ENCODE results near the gene KIF27.
"Not testable (repeated sequence)": the region's sequence is repeated elsewhere in the genome, so short reads cannot be mapped to it uniquely, and the experiment has no call there.

The KIF27 gene

GRCh38 chr9:83930881-83931280 lies 9.6 kb upstream of the KIF27 start:
- DNase-seq = no peak

- DNase-seq = no peak
Measured at GRCh38 chr9:83927591-83927990, 6.4 kb upstream of the KIF27 start.

GRCh38 chr9:83920469-83920926 lies 734 bp downstream of the KIF27 start:
- peak in 1 of 2 donors; percentile 74 for DNase-seq

GRCh38 chr9:83919111-83919510 lies 2.1 kb downstream of the KIF27 start:
- no peak for DNase-seq

- DNase-seq = peak; percentile 15 to 65
Measured at GRCh38 chr9:83912194-83912593, 9.0 kb downstream of the KIF27 start.

GRCh38 chr9:83906144-83906543 lies 15.1 kb downstream of the KIF27 start:
- DNase-seq = no peak

GRCh38 chr9:83900615-83901014 lies 20.6 kb downstream of the KIF27 start:
- DNase-seq = not testable (repeated sequence)

GRCh38 chr9:83894301-83894700 lies 26.9 kb downstream of the KIF27 start:
- not testable (repeated sequence) for DNase-seq

GRCh38 chr9:83886498-83886897 lies 34.7 kb downstream of the KIF27 start:
- DNase-seq = not testable (repeated sequence)

- not testable (repeated sequence) for DNase-seq
Measured at GRCh38 chr9:83885559-83886240, 35.5 kb downstream of the KIF27 start.

GRCh38 chr9:83881687-83882408 lies 39.4 kb downstream of the KIF27 start:
- DNase-seq = not testable (repeated sequence)

GRCh38 chr9:83875559-83875958 lies 45.7 kb downstream of the KIF27 start:
- DNase-seq = not testable (repeated sequence)

GRCh38 chr9:83849895-83850294 lies 71.3 kb downstream of the KIF27 start:
- not testable (repeated sequence) for DNase-seq

- not testable (repeated sequence) for DNase-seq
Measured at GRCh38 chr9:83837070-83837643, 84.1 kb downstream of the KIF27 start.

- not testable (repeated sequence) for DNase-seq
Measured at GRCh38 chr9:83830426-83831071, 90.7 kb downstream of the KIF27 start.

GRCh38 chr9:83824986-83825623 lies 96.1 kb downstream of the KIF27 start:
- DNase-seq = not testable (repeated sequence)

GRCh38 chr9:83817356-83818278 lies 103.6 kb downstream of the KIF27 start, which contains the start of gene GKAP1:
TSS of gene GKAP1 (minus strand) at chr9:83817769. CDS start at chr9:83806517, 11,252 bp downstream.
- peak; percentile 90 for DNase-seq

- DNase-seq = not testable (repeated sequence)
Measured at GRCh38 chr9:83817011-83817355, 104.2 kb downstream of the KIF27 start.

- DNase-seq = not testable (repeated sequence)
Measured at GRCh38 chr9:83815120-83815519, 106.1 kb downstream of the KIF27 start.

GRCh38 chr9:83809213-83809612 lies 112.0 kb downstream of the KIF27 start:
- not testable (repeated sequence) for DNase-seq

- DNase-seq = not testable (repeated sequence)
Measured at GRCh38 chr9:83804454-83804853, 116.8 kb downstream of the KIF27 start.
